C4-2B (cell line): Measurements from ENCODE around the gene DYRK2.

Experiments
- ZFX ChIP-seq: fragments of 450-650 bp; IDR thresholded peaks from 2 replicates; pipeline ENCODE4 v1.6.1; 2017
- TF ChIP-seq, protein P1 (sequence below): fragments of 450-650 bp; conservative IDR thresholded peaks from 2 replicates; pipeline ENCODE4 v1.5.1; 2017; ENCODE audit warnings: mild to moderate bottlenecking

- TF ChIP-seq, protein P1, sequence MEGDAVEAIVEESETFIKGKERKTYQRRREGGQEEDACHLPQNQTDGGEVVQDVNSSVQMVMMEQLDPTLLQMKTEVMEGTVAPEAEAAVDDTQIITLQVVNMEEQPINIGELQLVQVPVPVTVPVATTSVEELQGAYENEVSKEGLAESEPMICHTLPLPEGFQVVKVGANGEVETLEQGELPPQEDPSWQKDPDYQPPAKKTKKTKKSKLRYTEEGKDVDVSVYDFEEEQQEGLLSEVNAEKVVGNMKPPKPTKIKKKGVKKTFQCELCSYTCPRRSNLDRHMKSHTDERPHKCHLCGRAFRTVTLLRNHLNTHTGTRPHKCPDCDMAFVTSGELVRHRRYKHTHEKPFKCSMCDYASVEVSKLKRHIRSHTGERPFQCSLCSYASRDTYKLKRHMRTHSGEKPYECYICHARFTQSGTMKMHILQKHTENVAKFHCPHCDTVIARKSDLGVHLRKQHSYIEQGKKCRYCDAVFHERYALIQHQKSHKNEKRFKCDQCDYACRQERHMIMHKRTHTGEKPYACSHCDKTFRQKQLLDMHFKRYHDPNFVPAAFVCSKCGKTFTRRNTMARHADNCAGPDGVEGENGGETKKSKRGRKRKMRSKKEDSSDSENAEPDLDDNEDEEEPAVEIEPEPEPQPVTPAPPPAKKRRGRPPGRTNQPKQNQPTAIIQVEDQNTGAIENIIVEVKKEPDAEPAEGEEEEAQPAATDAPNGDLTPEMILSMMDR, result no peak
- no peak for TF ChIP-seq ZFX
Measured at GRCh38 chr12:67655829-67656228, 7.3 kb downstream of the DYRK2 start.
